ENCODE measurements around the gene ARMC5.

ARMC5 gene

DNA sequence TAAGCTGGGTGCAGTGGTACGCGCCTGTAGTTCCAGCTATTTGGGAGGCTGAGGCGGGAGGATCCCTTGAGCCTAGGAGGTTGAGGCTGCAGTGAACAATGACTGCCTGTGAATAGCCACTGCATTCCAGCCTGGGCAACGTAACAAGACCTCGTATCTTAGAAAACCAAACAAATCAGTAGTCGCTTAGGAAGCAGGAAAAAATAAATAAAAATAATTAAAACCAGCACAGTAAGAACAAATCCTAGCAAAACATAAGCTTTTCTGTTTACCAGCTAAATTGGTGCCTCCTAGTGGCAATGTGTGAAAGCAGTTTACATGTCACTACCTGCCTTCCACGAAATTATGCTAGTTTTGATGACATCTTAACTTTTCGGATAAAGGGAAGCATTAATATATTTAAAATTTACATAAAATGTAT, 1.3 kb downstream of the ARMC5 start:
- no peak for DNase-seq (ENCODE audit: low read depth in 2 of 3, low spot score in 1 of 3)

DNA sequence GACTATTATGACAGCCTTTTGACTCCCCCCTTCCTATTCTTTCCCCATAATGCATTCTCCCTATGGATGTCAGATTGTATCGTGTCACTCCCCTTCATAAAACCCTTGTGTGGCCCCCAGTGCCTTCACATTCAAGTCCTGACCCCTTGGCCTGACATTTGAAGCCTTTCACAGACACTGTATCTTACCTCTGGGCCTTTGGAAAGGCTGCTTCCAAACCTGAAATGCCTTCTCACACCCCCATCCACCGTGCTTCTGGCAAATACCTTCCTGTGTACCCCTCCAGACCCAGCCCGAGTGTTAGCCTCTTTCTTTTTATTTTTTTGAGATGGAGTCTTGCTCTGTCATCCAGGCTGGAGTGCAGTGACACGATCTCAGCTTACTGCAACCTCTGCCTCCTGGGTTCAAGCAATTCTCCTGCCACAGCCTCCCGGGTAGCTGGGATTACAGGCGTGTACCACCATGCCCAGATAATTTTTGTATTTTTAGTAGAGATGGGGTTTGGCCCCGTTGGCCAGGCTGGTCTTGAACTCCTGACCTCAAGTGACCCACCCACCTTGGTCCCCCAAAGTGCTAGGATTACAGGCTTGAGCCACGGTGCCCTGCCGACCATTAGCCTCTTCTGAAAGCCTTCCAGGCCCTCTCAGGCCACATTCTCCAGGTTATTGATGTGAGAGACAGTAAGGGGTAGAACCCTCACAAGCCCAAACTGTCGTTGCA, 2.1 kb downstream of the ARMC5 start:
- no peak for DNase-seq (ENCODE audit: low read depth in 2 of 3, low spot score in 1 of 3)

DNA sequence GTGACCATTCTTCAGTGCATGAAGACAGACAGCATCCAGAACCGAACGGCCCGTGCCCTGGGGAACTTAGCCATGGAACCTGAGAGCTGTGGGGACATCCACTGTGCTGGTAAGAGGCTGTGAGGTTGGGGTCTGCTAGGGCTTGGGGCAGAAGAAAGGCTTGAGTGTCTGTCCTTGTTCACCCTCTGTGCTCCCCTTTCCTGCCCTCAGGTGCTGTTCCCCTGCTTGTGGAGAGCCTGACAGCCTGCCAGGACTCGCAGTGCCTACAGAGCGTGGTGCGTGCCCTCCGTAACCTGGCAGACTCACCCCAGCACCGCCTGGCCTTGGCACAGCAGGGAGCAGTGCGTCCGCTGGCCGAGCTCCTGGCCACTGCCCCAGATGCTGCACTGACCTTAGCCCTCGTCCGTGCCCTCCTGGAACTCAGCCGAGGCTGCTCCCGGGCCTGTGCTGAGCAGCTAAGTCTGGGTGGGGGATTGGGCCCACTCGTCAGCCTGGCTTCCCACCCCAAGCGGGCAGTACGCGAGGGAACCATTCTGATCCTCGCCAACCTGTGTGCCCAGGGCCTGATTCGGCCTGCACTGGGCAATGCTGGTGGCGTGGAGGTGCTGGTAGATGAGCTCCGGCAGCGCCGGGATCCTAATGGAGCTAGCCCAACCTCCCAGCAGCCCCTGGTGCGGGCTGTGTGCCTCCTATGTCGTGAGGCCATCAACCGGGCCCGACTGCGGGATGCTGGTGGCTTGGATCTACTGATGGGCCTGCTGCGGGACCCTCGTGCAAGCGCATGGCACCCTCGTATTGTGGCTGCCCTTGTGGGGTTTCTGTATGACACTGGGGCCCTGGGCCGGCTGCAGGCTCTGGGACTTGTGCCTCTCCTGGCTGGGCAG, 2.9 kb downstream of the ARMC5 start:
- DNase-seq (ENCODE audit: low read depth in 2 of 3, low spot score in 1 of 3), result no peak

DNA sequence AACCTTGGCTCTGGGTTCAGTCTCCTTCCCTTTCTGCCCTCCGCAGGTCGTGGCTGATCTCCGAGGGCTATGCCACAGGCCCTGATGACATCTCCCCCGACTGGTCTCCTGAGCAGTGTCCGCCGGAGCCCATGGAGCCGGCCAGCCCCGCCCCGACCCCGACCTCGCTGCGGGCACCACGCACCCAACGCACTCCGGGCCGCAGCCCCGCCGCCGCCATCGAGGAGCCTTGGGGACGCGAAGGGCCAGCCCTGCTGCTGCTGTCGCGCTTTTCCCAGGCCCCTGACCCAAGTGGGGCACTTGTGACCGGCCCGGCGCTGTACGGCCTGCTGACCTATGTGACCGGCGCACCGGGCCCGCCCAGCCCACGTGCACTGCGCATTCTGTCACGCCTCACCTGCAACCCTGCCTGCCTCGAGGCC, 5.1 kb downstream of the ARMC5 start:
- no peak for DNase-seq (ENCODE audit: low read depth in 2 of 3, low spot score in 1 of 3)

DNA sequence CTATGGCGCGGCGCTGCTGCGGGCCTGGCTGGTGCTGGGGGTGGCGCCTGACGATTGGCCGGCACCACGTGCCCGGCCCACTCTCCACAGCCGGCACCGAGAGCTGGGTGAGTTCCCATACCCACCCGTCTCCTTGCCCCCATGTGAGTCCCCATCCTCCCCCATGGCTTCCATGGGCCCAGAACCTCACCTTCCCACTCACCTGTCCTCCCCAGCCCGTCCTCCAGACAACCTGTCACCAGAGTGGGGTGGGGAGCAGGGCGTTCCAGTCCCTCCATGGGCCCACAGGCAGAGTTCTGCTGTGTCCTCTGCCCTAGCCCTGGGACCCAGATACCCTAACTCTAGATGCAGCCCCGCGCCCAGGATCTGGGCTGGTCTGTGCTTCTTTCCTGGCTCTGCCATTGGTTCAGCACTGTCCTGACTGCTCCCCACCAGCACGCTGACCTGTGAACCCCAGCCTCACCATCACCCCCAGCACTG, 5.5 kb downstream of the ARMC5 start:
- DNase-seq (ENCODE audit: low read depth in 2 of 3, low spot score in 1 of 3), result no peak

DNA sequence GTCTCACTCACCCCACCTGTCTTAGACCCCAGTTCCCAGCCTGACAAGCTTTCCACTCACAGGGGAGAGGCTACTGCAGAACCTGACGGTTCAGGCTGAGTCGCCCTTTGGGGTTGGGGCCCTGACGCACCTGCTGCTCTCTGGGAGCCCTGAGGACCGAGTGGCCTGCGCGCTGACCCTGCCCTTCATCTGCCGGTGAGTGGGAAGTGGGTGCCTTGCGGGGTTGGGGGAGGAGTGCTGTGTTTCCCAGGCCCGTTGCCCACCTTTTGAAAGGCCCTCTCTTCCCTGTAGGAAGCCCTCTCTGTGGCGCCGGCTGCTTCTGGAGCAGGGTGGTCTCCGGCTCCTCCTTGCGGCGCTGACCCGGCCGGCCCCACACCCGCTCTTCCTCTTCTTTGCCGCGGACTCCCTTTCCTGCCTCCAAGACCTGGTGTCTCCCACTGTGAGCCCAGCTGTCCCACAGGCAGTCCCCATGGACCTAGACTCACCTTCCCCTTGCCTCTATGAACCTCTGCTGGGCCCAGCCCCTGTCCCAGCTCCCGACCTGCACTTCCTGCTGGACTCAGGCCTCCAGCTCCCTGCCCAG, 6.6 kb downstream of the ARMC5 start:
- no peak for DNase-seq (ENCODE audit: low read depth in 2 of 3, low spot score in 1 of 3)

DNA sequence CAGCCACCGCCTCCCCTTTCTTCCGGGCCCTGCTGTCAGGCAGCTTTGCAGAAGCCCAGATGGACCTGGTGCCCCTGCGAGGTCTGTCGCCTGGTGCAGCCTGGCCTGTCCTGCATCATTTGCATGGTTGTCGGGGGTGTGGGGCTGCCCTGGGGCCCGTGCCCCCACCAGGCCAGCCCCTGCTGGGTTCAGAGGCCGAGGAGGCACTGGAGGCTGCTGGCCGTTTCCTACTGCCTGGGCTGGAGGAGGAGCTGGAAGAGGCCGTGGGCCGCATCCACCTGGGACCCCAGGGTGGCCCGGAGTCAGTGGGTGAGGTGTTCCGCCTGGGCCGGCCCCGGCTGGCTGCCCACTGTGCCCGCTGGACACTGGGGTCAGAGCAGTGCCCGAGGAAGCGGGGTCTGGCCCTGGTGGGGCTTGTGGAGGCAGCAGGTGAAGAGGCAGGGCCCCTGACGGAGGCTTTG, 7.1 kb downstream of the ARMC5 start:
- DNase-seq (ENCODE audit: low read depth in 2 of 3, low spot score in 1 of 3), result no peak

DNA sequence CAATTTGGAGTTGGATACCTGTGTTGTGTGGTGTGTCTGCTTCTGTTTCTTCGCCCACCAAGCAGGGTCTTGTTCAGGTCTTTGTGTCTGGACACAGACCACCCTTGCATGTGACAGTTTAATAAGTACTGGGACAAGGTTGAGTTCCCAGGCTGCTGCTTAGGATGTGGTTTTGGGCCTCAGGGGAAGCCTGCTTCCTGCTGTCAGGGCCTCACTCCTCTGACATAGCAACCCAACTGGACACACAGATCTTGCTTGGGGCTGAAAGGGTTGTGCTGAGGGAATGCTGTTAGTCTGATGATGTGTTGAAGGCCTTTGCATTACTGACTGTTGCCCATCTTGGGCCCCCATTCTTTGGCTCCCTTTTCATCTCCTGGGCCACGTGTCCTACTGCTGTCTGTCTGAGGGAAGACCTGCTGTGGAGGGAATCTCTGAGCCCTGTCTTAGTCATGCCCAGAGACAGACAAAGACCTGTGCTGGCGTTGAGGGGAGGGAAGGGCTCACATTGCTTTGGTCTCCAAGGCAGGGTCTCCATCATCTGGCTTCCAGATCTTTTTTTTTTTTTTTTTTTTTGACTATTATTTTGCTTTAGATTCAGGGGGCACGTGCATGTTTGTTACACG, 8.0 kb downstream of the ARMC5 start:
- DNase-seq (ENCODE audit: low read depth in 2 of 3, low spot score in 1 of 3), result no peak

DNA sequence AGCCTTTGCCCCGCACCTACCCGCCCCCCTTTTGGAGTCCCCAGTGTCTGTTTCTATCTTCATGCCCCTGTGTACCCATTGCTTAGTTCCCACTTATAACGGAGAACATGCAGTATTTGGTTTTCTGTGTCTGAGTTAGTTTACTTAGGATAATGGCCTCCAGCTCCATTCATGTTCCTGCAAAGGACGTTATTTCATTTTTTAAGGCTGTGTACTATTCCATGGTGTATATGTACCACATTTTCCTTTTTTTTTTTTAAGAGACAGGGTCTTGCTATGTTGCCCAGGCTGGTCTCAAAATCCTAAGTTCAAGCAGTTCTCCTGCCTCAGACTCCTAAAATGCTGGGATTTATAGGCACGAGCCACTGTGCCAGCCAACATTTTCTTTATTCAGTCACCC, 8.6 kb downstream of the ARMC5 start:
- DNase-seq (ENCODE audit: low read depth in 2 of 3, low spot score in 1 of 3), result no peak

DNA sequence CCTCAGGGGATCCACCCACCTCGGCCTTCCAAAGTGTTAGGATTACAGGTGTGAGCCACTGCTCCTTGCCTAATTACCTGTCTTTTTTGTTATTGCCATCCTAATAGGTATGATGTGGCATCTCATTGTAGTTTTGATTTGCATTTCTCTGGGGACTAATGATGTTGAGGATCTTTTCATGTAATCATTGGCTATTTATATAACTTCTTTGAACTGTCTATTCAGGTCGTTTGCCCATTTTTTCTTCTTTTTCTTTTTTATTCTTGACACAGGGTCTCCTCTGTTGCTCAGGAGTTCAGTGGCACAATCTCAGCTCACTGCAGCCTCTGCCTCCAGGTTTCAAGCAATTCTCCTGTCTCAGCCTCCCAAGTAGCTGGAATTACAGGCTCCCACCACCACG, 11.3 kb downstream of the ARMC5 start:
- DNase-seq (ENCODE audit: low read depth in 2 of 3, low spot score in 1 of 3), result no peak

DNA sequence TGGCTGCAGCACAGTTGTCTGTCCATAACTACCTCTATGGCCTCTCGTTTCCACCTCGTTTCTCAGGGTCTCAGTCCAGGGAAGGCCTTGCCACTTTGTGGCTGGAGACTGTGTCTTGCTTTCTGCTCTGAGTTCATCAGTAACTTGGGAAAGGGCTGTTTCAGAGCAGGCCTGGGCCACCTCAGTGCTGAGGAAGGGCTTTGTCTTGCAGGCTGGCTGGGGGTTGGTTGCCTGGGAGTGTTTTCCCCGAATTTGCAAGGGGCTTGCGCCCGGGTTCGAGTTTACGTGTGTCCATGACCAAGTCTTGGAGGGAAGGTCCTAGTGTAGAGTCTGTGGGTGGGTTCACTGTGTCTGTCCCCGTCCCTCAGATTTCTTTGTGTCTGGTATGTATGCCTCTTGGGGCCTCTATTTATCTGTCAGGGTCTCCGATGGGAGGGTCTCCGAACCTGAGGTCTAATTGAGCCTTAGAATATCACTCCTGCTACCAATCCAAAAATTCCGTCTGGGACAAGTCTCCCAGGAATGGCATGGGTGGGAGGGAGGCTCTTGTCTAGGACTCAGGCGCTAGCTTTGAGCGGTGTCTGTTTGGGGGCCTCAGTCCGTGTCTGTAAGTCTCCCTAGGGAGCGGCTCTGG, 12.1 kb downstream of the ARMC5 start:
- DNase-seq (ENCODE audit: low read depth in 2 of 3, low spot score in 1 of 3), result no peak

DNA sequence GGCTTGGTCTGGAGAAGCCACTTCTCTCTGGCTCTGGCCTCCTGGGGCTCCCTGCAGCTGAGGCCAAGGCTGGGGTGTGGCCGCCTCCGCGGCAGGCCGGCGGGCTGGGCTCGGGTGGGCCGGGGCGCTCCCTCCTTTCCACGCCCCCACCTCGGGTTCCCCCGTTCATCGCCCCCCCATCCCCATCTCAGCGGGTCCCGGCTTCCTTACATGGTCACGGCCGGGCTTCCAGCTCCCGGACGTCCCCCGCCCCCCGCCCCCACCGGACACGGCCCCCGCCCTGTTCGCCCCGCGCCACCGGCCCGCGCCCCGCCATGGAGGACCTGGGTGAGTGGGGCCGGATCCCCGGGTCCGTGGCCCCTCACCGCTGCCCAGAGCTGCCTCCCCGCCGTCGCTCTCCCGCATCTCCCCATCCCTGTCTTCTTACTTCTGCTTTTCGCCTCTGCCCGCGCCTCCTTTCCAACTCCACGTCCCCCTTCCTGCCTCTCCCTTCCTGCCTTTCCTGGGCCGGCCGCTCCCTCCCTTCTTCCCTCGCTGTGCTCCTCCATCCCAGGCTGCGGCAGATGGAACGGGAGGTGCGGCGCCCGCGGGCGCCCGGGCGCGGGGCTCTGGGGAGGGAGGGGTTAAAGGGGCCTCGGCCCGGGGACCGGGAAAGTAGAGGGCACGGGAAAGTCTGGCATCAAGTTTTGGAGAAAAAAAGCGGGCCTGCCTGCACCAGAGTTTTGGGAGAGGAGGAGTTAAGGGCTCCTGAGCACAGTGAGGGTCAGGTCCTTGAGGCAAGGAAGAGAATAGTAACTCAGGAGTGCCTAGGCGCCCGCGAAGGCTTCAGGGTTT, 12.8 kb downstream of the ARMC5 start, which contains the start of gene TGFB1I1:
TGFB1I1 (plus strand) TSS at position 278 of the 834 bp plus-strand sequence; CDS start at position 315, 37 bp downstream.
- no peak for DNase-seq (ENCODE audit: low read depth in 2 of 3, low spot score in 1 of 3)

DNA sequence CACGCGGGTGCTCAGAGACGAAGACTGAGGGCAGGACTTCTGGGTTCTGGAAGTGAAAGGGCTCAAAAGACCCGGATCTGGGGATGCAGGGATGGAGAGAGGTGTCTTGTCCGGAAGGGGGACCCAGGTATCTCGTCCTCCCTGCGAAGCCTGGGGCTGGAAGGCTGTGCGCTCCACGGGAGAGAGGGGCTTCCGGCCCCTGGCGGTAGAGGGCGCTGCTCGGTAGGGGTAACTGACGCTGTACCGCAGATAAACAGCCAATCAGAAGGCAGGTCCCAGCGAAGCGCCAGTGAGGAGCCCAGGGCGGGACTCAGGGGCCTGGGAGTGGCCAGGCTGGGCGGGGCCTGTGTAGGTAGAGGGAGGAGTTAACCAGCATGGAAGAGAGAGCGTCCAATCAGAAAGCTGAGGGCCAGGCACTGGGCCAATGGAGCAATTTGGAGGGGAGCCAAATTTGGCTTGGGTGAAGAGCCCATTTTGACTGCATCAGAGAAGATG, 13.5 kb downstream of the ARMC5 start:
- peak in 1 of 3 donors; percentile 54 for DNase-seq (ENCODE audit: low read depth in 2 of 3, low spot score in 1 of 3)

DNA sequence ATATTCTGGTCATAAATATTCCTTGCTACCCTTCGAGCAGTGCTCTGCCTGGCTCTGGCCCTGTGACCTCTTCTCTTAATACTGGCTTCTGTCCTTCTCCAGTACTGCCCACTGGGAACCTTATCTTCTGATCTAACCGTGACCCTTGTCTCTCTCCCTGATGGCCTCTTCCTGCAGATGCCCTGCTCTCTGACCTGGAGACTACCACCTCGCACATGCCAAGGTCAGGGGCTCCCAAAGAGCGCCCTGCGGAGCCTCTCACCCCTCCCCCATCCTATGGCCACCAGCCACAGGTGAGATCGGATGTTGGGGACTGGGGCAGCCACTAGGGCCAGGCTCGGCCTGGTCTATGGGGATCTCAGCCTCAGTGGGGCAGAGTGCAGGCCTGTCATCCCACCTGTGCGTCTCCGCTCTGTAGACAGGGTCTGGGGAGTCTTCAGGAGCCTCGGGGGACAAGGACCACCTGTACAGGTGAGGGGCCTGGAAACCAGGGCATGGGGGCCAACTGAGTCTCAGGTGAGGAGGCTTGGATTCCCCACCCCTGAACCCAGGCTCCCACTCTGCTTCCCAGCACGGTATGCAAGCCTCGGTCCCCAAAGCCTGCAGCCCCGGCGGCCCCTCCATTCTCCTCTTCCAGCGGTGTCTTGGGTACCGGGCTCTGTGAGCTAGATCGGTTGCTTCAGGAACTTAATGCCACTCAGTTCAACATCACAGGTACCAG, 14.1 kb downstream of the ARMC5 start:
- DNase-seq (ENCODE audit: low read depth in 2 of 3, low spot score in 1 of 3), result no peak

DNA sequence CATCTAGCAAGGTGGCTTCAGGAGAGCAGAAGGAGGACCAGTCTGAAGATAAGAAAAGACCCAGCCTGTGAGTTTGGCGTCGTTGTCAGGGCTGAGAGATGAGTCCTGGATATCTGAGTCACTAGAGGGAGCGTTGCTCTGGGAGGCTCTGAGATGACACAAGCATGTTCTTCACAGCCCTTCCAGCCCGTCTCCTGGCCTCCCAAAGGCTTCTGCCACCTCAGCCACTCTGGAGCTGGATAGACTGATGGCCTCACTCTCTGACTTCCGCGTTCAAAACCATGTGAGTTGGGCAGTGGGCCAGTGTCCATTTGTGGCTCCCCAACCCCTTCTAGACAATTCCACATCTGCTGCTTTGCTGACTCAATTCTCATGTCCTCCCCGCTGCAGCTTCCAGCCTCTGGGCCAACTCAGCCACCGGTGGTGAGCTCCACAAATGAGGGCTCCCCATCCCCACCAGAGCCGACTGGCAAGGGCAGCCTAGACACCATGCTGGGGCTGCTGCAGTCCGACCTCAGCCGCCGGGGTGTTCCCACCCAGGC, 14.9 kb downstream of the ARMC5 start:
- DNase-seq (ENCODE audit: low read depth in 2 of 3, low spot score in 1 of 3), result no peak

DNA sequence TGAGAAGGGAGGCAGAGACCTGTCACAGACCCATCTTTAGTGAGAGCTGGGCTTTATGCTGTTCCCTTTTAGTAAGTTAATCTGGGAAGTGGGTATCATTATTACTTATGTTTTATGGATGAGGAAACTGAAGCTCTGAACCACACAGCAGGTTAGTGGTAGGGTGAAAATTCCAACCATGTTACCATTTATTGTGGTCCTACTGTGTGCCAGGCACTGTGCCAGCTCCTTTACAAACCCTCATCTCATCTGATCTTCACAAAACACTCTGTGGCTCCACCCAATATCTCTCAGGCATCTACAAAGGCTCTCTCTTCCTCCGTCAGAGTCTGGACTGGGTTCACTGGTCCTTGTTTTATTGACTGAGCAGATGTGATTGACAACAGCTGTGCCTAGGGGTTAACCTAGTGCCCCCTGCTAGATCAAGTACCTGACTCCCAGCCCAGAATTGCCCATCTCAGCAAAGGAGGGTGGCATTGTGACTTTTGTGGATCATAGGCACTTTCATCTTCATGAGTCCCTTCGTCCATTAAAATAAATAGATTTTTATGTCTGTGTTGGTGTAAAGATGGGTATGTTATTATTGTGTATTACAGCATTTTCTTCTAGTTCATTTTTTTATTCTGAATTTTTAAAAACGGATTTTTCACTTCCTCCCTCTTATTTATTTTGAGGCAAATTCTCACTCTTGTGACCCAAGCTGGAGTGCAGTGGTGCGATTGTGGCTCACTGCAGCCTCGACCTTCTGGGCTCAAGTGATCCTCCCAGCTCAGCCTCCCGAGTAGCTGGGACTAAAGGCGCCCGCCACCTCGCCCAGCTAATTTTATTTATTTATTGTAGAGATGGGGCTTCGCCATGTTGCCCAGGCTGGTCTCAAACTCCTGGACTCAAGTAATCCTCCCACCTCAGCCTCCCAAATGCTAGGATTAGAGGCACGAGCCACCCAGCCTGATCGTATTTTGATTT, 15.8 kb downstream of the ARMC5 start:
- DNase-seq (ENCODE audit: low read depth in 2 of 3, low spot score in 1 of 3), result no peak

DNA sequence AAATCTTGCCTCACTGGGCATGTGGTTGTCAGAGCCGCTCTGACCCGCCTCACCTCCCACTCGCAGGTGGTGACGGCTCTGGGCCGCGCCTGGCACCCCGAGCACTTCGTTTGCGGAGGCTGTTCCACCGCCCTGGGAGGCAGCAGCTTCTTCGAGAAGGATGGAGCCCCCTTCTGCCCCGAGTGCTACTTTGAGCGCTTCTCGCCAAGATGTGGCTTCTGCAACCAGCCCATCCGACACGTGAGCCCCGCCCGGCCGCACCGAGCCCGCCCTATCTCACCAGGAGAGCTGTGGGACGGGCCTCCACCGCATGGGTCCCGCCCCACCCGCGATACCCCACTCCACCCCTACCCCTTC, 16.6 kb downstream of the ARMC5 start:
- no peak for DNase-seq (ENCODE audit: low read depth in 2 of 3, low spot score in 1 of 3)

Measured in stimulated activated CD4-positive, alpha-beta T cell treated with anti-CD3 and anti-CD28 coated beads, Interleukin-12 subunit alpha, Interleukin-12 subunit beta, amount 100 ng/mL, for 48 hours (primary cell).